OCI-LY7 (cell line): Measurements from ENCODE around the gene OR52N5.

Source experiments
- EZH2phosphoT487 ChIP-seq: fragments of 200-600 bp; sonication (generic); IDR thresholded peaks from 2 replicates; pipeline ENCODE4 v1.6.1; 2018; ENCODE audit warnings: low read depth, borderline replicate concordance, mild to moderate bottlenecking, mixed run types, antibody characterized with exemption, low read length, moderate library complexity, mixed read lengths
- TF ChIP-seq, protein P1 (sequence below): fragments of 200-600 bp; sonication (generic); conservative IDR thresholded peaks from 2 replicates; pipeline ENCODE4 v1.5.1; 2014; ENCODE audit warnings: mild to moderate bottlenecking, antibody characterized with exemption, low read length, moderate library complexity, mixed read lengths

- TF ChIP-seq, protein P1, sequence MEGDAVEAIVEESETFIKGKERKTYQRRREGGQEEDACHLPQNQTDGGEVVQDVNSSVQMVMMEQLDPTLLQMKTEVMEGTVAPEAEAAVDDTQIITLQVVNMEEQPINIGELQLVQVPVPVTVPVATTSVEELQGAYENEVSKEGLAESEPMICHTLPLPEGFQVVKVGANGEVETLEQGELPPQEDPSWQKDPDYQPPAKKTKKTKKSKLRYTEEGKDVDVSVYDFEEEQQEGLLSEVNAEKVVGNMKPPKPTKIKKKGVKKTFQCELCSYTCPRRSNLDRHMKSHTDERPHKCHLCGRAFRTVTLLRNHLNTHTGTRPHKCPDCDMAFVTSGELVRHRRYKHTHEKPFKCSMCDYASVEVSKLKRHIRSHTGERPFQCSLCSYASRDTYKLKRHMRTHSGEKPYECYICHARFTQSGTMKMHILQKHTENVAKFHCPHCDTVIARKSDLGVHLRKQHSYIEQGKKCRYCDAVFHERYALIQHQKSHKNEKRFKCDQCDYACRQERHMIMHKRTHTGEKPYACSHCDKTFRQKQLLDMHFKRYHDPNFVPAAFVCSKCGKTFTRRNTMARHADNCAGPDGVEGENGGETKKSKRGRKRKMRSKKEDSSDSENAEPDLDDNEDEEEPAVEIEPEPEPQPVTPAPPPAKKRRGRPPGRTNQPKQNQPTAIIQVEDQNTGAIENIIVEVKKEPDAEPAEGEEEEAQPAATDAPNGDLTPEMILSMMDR: no peak
- TF ChIP-seq EZH2phosphoT487: no peak
Measured at GRCh38 chr11:5737091-5737490, 46.1 kb downstream of the OR52N5 start.
